Gastroesophageal sphincter (tissue), 3 donors: ENCODE data around the gene TJP3.

Source experiments
- CTCF ChIP-seq, 4 experiments: fragments of 200-600 bp in 2 of 4; fragments of 450-650 bp in 2 of 4; sonication (generic) in 1 of 4; IDR thresholded peaks; one replicate each; pipeline ENCODE4 v1.5.1; 2017 to 2019; ENCODE audit warnings: antibody characterized with exemption in 4 of 4, mild to moderate bottlenecking in 2 of 4, moderate library complexity in 2 of 4
- EP300 ChIP-seq: sonication (generic); formaldehyde crosslinking; IDR thresholded peaks from one replicate; pipeline ENCODE4 v1.6.1; 2017; ENCODE audit warnings: antibody characterized with exemption, mild to moderate bottlenecking
- POLR2A ChIP-seq, 2 donors: fragments of 450-650 bp; IDR thresholded peaks; one replicate each; pipeline ENCODE4 v1.6.1; 2017; ENCODE audit warnings: antibody characterized with exemption in 2 of 2, mild to moderate bottlenecking in 2 of 2, moderate library complexity in 1 of 2
- POLR2AphosphoS5 ChIP-seq: sonication (generic); formaldehyde crosslinking; IDR thresholded peaks from one replicate; pipeline ENCODE4 v1.6.1; 2017; ENCODE audit warnings: antibody characterized with exemption

GRCh38 chr19:3697094-3697493, 11.1 kb upstream of the TJP3 start:
- TF ChIP-seq CTCF (IDR thresholded peaks at IDR 0.05) (no peak), POLR2AphosphoS5 (no peak), EP300 (no peak), POLR2A (IDR thresholded peaks at IDR 0.05) (no peak)
